Measurements from ENCODE around the gene ARF1.

DNA sequence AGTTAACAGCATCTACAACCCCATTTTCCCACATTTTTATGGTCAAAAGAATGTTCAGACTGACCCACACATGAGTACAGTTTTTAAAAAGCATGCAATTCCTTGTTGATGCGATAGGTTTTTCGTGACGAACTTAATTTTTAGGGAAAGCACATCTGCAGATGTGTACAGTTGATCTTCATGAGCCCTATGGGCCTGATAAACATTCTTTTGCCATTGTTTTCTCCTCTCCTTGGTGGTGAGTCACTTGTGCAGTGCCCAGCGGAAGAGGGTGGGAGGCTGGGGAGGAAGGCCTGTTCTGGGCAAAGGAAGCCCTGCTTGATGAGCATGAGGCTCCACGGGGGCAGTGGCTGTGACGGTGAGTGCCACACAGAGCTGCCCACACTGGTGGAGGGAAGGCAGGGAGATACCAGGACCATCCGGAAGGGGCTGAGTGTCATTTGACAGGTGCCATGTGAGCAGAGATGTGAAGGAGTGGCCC lies 5.3 kb downstream of the ARF1 start:
- TF ChIP-seq POLR2AphosphoS5 (IDR thresholded peaks at IDR 0.05; ENCODE audit: low read depth, low read length): no peak
- no peak for TF ChIP-seq POLR2A (IDR thresholded peaks at IDR 0.05; ENCODE audit: low read depth, low read length)
- TF ChIP-seq TAF1 (IDR thresholded peaks at IDR 0.05; ENCODE audit: borderline replicate concordance, low read depth, low read length): no peak

Data from GM12892 (cell line).